Measurements from ENCODE around the gene ZFTA.

GRCh38 chr11:63761188-63761587 lies 7.4 kb downstream of the ZFTA start:
- TF ChIP-seq EZH2 (IDR thresholded peaks at IDR 0.05; ENCODE audit: borderline replicate concordance, insufficient read depth, low read depth, low read length, poor library complexity, severe bottlenecking) (no peak), CTCF (IDR thresholded peaks at IDR 0.05) (no peak)

Data from B cell (primary cell).